Brain microvascular endothelial cell (primary cell): ENCODE data around the gene MT1B.

Experiments used
- DNase-seq: peaks from one replicate; pipeline ENCODE4 v3.0.0-alpha.2; 2020
- H3K27ac ChIP-seq: fragments of 250-450 bp; sonication (Bioruptor Pico); 2 replicates; pipeline ENCODE4 v1.5.1; 2020; ENCODE audit warnings: mild to moderate bottlenecking, moderate library complexity
- H3K27me3 ChIP-seq: fragments of 250-450 bp; sonication (Bioruptor Pico); replicated peaks from 2 replicates; pipeline ENCODE4 v1.5.1; 2020; ENCODE audit warnings: mild to moderate bottlenecking
- H3K36me3 ChIP-seq: fragments of 250-450 bp; sonication (Bioruptor Pico); replicated peaks from 2 replicates; pipeline ENCODE4 v1.5.1; 2020; ENCODE audit warnings: mild to moderate bottlenecking
- H3K4me3 ChIP-seq: 2 replicates; pipeline ENCODE4 v1.5.1; 2011; ENCODE audit warnings: low read depth, mild to moderate bottlenecking, control low read depth, low read length, moderate library complexity
- CTCF ChIP-seq: IDR thresholded peaks from 2 replicates; pipeline ENCODE4 v1.5.1; 2011; ENCODE audit warnings: low read depth, mild to moderate bottlenecking, moderate library complexity, low read length, control low read depth, inconsistent platforms; ENCODE audit errors: missing control alignments
- in situ Hi-C: cut with HindIII; loops from 2 replicates; pipeline ENCODE4 v1.10.0; 2017; ENCODE audit warnings: low sequenced_read_pairs, low pct_ligation_motif_present

The MT1B gene

DNA sequence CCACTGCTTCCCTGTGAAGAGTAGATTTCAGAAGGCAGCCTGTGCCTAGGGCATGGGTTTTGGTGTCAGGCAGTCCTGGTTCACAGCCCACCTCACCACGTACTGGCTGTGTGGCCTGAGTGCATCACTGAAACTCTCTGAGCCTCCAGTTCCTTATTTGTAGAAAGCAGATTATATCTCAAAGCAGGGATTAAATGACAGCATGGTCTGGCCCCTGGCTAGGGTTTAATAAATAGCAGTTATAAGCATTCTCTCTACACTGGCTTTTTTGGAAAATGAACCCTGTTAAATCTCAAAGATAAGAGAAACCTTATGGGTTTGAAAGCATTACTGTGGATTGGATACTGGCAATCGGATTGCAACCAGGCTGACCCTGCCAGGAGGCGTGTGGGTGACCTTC is 22.2 kb upstream of the MT1B start:
- Histone ChIP-seq H3K27ac (no peak overlapping the region), H3K36me3 (no peaks in the 10 kb centered on the region), H3K4me3 (no peak overlapping the region), H3K27me3 (peaks cover 6% of the 10 kb centered on the region)
- in situ Hi-C loops: no loop called here
- DNase-seq: no peak
- no peak for TF ChIP-seq CTCF

- no peak for TF ChIP-seq CTCF
- DNase-seq: no peak
- in situ Hi-C loops: no loop called here
- peaks cover 12% of the 10 kb centered on the region for H3K27me3 ChIP-seq
- H3K27ac ChIP-seq: no peak overlapping the region
- H3K4me3 ChIP-seq: no peak overlapping the region
- H3K36me3 ChIP-seq: no peaks in the 10 kb centered on the region
Measured at GRCh38 chr16:56630134-56630533, 21.6 kb upstream of the MT1B start.

DNA sequence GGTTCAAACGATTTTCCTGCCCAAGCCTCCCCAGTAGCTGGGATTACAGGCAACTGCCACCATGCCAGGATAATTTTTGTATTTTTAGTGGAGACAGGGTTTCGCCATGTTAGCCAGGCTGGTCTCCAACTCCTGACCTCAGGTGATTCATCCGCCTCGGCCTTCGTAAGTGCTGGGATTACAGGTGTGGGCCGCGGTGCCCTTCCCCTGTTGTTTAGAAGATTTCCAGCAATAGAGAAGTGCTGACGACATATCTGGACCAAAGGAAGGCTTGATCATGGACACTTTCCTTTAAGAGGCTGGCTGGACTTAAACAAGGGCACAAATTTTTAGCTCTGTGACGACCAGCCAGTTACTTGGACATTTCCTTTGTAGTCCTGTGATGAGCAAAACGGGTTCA is 20.5 kb upstream of the MT1B start:
- in situ Hi-C loops: no loop called here
- Histone ChIP-seq H3K27me3 (peaks cover 23% of the 10 kb centered on the region), H3K36me3 (no peaks in the 10 kb centered on the region), H3K4me3 (no peak overlapping the region), H3K27ac (no peak overlapping the region)
- DNase-seq: no peak
- no peak for TF ChIP-seq CTCF

- Histone ChIP-seq H3K27me3 (peaks cover 27% of the 10 kb centered on the region), H3K4me3 (peak overlapping the region; percentile 48), H3K27ac (no peak overlapping the region), H3K36me3 (no peaks in the 10 kb centered on the region)
- TF ChIP-seq CTCF: no peak
- no peak for DNase-seq
- in situ Hi-C loops: no loop called here
Measured at GRCh38 chr16:56631832-56632155, 19.9 kb upstream of the MT1B start.

GRCh38 chr16:56632156-56632847 is 19.4 kb upstream of the MT1B start, which contains the start of gene MT1M:
Gene MT1M, plus strand, starts transcription at chr16:56632659. Its CDS starts 73 bp downstream, at chr16:56632732.
- in situ Hi-C loops: no loop called here
- no peak within 1 kb of the TSS for H3K27ac ChIP-seq
- no peak for DNase-seq
- peak within 1 kb of the TSS; percentile 48 for H3K4me3 ChIP-seq
- peaks cover 31% of the 10 kb centered on the region for H3K27me3 ChIP-seq
- no peaks in the 10 kb centered on the region for H3K36me3 ChIP-seq
- TF ChIP-seq CTCF: no peak

- Histone ChIP-seq H3K27ac (no peak overlapping the region), H3K27me3 (peaks cover 32% of the 10 kb centered on the region), H3K36me3 (no peaks in the 10 kb centered on the region), H3K4me3 (peak overlapping the region; percentile 48)
- in situ Hi-C loops: no loop called here
- no peak for TF ChIP-seq CTCF
- DNase-seq: no peak
Measured at GRCh38 chr16:56632848-56633365, 18.8 kb upstream of the MT1B start.
